Esophagus (tissue), 2 donors: ENCODE data around the gene C9orf153. TPM values are rescaled to one million over a fixed set of nuclear protein-coding genes. Genes with fewer than 3 reads are reported as not detected.

Source experiments
- H3K27ac ChIP-seq, 2 donors: one replicate each; pipeline ENCODE4 v1.5.1; 2013; ENCODE audit warnings: low read depth in 2 of 2, mild to moderate bottlenecking in 2 of 2, inconsistent platforms in 1 of 2, low read length in 1 of 2, moderate library complexity in 1 of 2
- H3K27me3 ChIP-seq, 2 donors: one replicate each; pipeline ENCODE4 v1.6.1; 2013; ENCODE audit warnings: low read length in 2 of 2, control low read depth in 1 of 2, mild to moderate bottlenecking in 1 of 2; ENCODE audit not compliant: insufficient read depth in 2 of 2, control insufficient read depth in 1 of 2
- H3K36me3 ChIP-seq, 2 donors: one replicate each; pipeline ENCODE4 v1.6.1; 2013; ENCODE audit warnings: low read length in 1 of 2; ENCODE audit not compliant: control insufficient read depth in 2 of 2, insufficient read depth in 2 of 2
- H3K4me1 ChIP-seq, 2 donors: one replicate each; pipeline ENCODE4 v1.6.1; 2013; ENCODE audit warnings: low read length in 1 of 2; ENCODE audit not compliant: control insufficient read depth in 2 of 2, insufficient read depth in 2 of 2
- H3K4me3 ChIP-seq, 2 donors: one replicate each; pipeline ENCODE4 v1.5.1; 2013; ENCODE audit warnings: low read length in 2 of 2, mild to moderate bottlenecking in 2 of 2, low read depth in 1 of 2, moderate library complexity in 1 of 2
- H3K9me3 ChIP-seq, 2 donors: one replicate each; pipeline ENCODE4 v1.6.1; 2013; ENCODE audit warnings: mild to moderate bottlenecking in 2 of 2, low read depth in 1 of 2, low read length in 1 of 2, moderate library complexity in 1 of 2; ENCODE audit not compliant: control insufficient read depth in 2 of 2, insufficient read depth in 1 of 2
- WGBS, 2 donors: extraction: QIAGEN DNeasy Blood & Tissue Kit; methylation state at CpG; one replicate each; pipeline ENCODE4 v1.1.7; 2013; 5-methylcytosine and 5-hydroxymethylcytosine counted together
- polyA plus RNA-seq, 2 donors: library from polyadenylated mRNA; stranded (reverse); fragments of 200-250 nt; gene quantifications; one replicate each; pipeline ENCODE4 v1.2.3, GENCODE V29; 2013
- donor health status: healthy with polysubstance abuse.
- donor health status: Bipolar disorder and iron deficiency.

The C9orf153 gene
- polyA plus RNA-seq, 2 donors = 0.02 to 0.14 TPM

GRCh38 chr9:86275962-86276361, 16.5 kb upstream of the C9orf153 start:
- H3K36me3 ChIP-seq = peaks cover 0 to 7% of the 10 kb centered on the region in 2 donors
- no peak overlapping the region for H3K27ac ChIP-seq
- H3K9me3 ChIP-seq = no peaks in the 10 kb centered on the region
- no peaks in the 10 kb centered on the region for H3K27me3 ChIP-seq
- 86 to 96% methylated on average over 3 of the region's 3 CpGs for WGBS, 2 donors
- H3K4me1 ChIP-seq = peaks cover 3 to 10% of the 10 kb centered on the region in 2 donors
- no peak overlapping the region for H3K4me3 ChIP-seq

- H3K9me3 ChIP-seq = no peaks in the 10 kb centered on the region
- 73 to 74% methylated on average over 7 of the region's 7 CpGs for WGBS, 2 donors
- H3K4me1 ChIP-seq = peaks cover 0 to 4% of the 10 kb centered on the region in 2 donors
- no peak overlapping the region for H3K27ac ChIP-seq
- H3K27me3 ChIP-seq = no peaks in the 10 kb centered on the region
- peaks cover 0 to 7% of the 10 kb centered on the region in 2 donors for H3K36me3 ChIP-seq
- no peak overlapping the region for H3K4me3 ChIP-seq
Observed at GRCh38 chr9:86274821-86275643, 15.6 kb upstream of the C9orf153 start.

- 97% methylated on average over 4 of the region's 4 CpGs for WGBS, 2 donors
- peaks cover 0 to 7% of the 10 kb centered on the region in 2 donors for H3K36me3 ChIP-seq
- no peaks in the 10 kb centered on the region for H3K27me3 ChIP-seq
- no peaks in the 10 kb centered on the region for H3K9me3 ChIP-seq
- H3K4me1 ChIP-seq = no peaks in the 10 kb centered on the region
- no peak overlapping the region for H3K27ac ChIP-seq
- H3K4me3 ChIP-seq = no peak overlapping the region
Observed at GRCh38 chr9:86272221-86272620, 12.8 kb upstream of the C9orf153 start.

DNA sequence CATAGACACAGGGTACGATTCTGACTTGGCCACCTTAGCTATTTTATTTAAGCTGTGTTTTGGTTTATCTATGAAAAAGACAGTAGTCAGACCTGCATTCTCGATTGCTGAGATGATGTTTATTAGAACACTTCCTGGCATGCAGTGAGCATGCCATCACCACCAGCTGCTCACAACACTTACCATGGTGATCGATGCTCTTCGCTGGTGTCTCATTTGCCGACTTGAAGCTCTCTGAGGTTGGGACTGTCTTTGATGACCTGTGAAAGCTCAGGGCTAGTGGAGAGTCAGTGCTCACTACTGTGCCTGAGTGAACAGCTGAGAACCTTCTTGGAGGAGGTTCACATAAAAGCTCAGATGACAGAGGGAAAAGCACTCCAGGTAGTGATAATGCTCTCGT, 4.4 kb upstream of the C9orf153 start:
- WGBS, 2 donors = 88% methylated on average over 6 of the region's 6 CpGs
- Histone ChIP-seq H3K27me3 (no peaks in the 10 kb centered on the region), H3K4me3 (no peak overlapping the region), H3K9me3 (no peaks in the 10 kb centered on the region), H3K36me3 (peaks cover 0 to 10% of the 10 kb centered on the region in 2 donors), H3K4me1 (no peaks in the 10 kb centered on the region), H3K27ac (no peak overlapping the region)

GRCh38 chr9:86262492-86262891, 3.0 kb upstream of the C9orf153 start:
- WGBS, 2 donors = 71 to 91% methylated on average over 4 of the region's 4 CpGs
- H3K4me1 ChIP-seq = no peaks in the 10 kb centered on the region
- H3K27ac ChIP-seq = no peak overlapping the region
- H3K9me3 ChIP-seq = no peaks in the 10 kb centered on the region
- H3K36me3 ChIP-seq = peaks cover 0 to 10% of the 10 kb centered on the region in 2 donors
- no peak overlapping the region for H3K4me3 ChIP-seq
- no peaks in the 10 kb centered on the region for H3K27me3 ChIP-seq

DNA sequence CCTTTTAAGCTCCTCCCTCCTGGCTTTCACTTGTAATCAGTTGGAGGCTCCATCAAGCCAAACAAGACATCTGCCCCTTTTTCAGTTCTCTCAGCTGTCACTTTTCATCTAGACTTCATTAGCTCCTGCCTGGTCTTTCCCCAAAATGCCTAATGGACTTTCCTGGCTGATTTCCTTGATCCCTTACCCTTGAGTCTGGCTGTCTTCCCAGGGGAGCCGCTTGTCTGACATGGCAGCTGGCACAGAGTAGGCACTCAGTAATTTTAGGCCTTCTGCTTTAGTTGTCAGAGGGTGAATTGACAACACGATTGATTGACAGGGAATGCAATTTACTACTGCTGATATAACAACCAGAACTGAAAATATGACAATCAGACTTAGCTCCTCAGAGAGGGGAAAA, 2.1 kb downstream of the C9orf153 start:
- no peak overlapping the region for H3K27ac ChIP-seq

DNA sequence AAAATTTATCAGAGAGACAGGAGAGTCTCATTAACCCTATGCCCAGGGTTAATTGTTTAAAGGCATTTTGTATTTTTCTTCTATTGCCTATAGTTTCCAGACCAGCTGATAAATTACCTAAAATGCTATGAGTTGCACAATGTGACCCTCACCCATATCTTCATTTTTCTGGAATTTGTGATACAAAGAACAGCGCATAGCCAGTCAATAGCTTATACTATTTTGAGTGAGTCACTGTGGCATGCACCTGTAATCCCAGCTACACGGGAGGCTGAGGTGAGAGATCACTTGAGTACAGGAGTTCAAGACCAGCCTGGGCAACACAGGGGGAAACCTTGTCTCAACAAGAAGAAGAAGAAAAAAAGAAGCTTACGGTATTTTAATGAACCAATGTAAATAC, 2.8 kb downstream of the C9orf153 start:
- no peaks in the 10 kb centered on the region for H3K9me3 ChIP-seq
- no peaks in the 10 kb centered on the region for H3K4me1 ChIP-seq
- H3K27ac ChIP-seq = no peak overlapping the region
- H3K4me3 ChIP-seq = no peak overlapping the region
- 84 to 85% methylated on average over 3 of the region's 3 CpGs for WGBS, 2 donors
- no peaks in the 10 kb centered on the region for H3K27me3 ChIP-seq
- H3K36me3 ChIP-seq = no peaks in the 10 kb centered on the region

More for the DNA sequence above, 2.1 kb downstream of the C9orf153 start:
- 75 to 80% methylated on average over 2 of the region's 2 CpGs for WGBS, 2 donors
- no peaks in the 10 kb centered on the region for H3K9me3 ChIP-seq
- no peaks in the 10 kb centered on the region for H3K27me3 ChIP-seq
- H3K4me3 ChIP-seq = no peak overlapping the region
- H3K4me1 ChIP-seq = no peaks in the 10 kb centered on the region
- H3K36me3 ChIP-seq = no peaks in the 10 kb centered on the region

GRCh38 chr9:86253577-86253976, 5.9 kb downstream of the C9orf153 start:
- no peaks in the 10 kb centered on the region for H3K4me1 ChIP-seq
- no peaks in the 10 kb centered on the region for H3K27me3 ChIP-seq
- no peak overlapping the region for H3K27ac ChIP-seq
- no peak overlapping the region for H3K4me3 ChIP-seq
- WGBS, 2 donors = 97% methylated on average over 3 of the region's 3 CpGs
- H3K9me3 ChIP-seq = no peaks in the 10 kb centered on the region
- H3K36me3 ChIP-seq = no peaks in the 10 kb centered on the region

DNA sequence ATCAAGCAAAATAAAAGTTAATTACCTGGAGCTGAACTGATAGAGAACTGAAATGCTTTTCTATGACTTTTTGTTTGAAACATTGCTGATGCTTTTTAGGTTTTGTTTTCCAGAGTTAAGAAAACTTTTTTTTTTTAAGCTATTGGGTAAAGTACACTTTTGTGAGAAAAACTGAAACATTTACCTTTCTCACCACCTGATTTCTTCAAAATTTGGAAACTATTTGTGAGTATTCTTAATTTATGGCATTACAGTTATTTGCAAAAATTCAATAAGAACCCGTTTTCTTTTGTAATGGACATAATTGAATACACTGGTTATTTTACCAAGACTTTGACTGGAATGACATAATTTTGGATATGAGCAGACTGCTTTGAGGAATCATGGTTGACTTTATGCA, 6.6 kb downstream of the C9orf153 start:
- no peaks in the 10 kb centered on the region for H3K36me3 ChIP-seq
- H3K4me3 ChIP-seq = no peak overlapping the region
- no peak overlapping the region for H3K27ac ChIP-seq
- WGBS, 2 donors = 89 to 98% methylated on average over 1 of the region's 1 CpG
- no peaks in the 10 kb centered on the region for H3K9me3 ChIP-seq
- H3K4me1 ChIP-seq = no peaks in the 10 kb centered on the region
- H3K27me3 ChIP-seq = no peaks in the 10 kb centered on the region

- Histone ChIP-seq H3K27ac (no peak overlapping the region), H3K4me1 (no peaks in the 10 kb centered on the region), H3K36me3 (no peaks in the 10 kb centered on the region), H3K9me3 (no peaks in the 10 kb centered on the region), H3K4me3 (no peak overlapping the region), H3K27me3 (no peaks in the 10 kb centered on the region)
Observed at GRCh38 chr9:86250123-86250522, 9.3 kb downstream of the C9orf153 start.
